GM10266 (cell line): Measurements from ENCODE around the gene ABCC12.
"Not testable (repeated sequence)": the region's sequence is repeated elsewhere in the genome, so short reads cannot be mapped to it uniquely, and the experiment has no call there.

ENCODE experiments used
- DNase-seq: peaks from one replicate; pipeline ENCODE4 v3.0.0; 2012; ENCODE audit errors: extremely low spot score
- TF ChIP-seq, protein P1 (sequence below): IDR thresholded peaks from 2 replicates; pipeline ENCODE4 v1.5.1; 2012; ENCODE audit warnings: mild to moderate bottlenecking, low read depth; ENCODE audit not compliant: control insufficient read depth, insufficient read depth; ENCODE audit errors: missing control alignments

Gene ABCC12

DNA sequence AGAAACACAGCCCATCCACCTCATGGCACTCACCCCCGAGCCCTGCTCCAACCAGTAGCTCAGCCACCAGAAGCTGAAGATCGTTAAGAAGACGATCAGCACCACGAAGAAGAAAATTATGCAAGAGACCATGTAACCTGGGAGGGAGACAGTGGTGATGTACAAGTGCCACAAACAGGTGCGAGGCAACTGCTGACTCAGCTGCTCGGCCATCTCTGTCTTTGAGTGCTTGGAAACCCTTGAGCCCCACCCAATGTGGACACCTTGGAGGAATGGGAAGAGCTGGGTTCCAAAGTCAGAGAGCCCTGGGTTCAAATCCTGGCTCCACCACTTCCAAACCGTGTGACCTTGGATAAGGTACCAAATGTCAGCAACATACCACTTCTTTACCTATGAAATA lies 38.1 kb upstream of the ABCC12 start:
- TF ChIP-seq, protein P1, sequence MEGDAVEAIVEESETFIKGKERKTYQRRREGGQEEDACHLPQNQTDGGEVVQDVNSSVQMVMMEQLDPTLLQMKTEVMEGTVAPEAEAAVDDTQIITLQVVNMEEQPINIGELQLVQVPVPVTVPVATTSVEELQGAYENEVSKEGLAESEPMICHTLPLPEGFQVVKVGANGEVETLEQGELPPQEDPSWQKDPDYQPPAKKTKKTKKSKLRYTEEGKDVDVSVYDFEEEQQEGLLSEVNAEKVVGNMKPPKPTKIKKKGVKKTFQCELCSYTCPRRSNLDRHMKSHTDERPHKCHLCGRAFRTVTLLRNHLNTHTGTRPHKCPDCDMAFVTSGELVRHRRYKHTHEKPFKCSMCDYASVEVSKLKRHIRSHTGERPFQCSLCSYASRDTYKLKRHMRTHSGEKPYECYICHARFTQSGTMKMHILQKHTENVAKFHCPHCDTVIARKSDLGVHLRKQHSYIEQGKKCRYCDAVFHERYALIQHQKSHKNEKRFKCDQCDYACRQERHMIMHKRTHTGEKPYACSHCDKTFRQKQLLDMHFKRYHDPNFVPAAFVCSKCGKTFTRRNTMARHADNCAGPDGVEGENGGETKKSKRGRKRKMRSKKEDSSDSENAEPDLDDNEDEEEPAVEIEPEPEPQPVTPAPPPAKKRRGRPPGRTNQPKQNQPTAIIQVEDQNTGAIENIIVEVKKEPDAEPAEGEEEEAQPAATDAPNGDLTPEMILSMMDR = no peak
- no peak for DNase-seq

DNA sequence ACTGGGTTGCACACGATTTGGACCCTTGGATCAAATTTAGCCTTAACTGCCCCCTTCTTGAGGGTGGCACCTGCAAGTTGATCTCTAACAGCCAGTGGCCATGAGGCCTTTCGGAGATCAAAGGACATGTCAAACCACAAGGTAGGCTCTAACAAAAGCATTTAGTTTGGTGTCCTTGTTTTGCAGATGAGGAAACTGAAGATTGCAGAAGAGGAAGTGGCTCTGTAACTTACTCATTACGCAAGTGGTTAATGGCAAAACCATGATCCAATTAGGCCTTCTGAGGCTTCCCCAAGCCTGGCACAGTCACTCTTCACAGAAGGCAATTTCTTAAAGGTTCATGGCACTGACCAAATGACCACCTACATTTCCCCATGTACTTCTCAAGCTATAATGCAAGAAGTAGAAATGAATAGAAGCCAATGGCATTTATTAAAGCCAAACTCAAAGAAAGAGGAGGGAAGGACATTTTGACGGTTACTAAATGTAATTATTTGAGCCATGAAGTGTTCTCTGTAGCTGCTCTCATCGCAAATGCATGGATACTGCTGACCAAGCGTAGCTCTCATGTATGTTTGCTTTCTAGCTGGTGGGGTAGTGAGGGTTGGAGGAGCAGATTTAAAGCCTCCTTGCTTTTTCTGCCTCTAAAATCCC lies 32.8 kb upstream of the ABCC12 start:
- DNase-seq = peak; percentile 36
- TF ChIP-seq, protein P1 = no peak

DNA sequence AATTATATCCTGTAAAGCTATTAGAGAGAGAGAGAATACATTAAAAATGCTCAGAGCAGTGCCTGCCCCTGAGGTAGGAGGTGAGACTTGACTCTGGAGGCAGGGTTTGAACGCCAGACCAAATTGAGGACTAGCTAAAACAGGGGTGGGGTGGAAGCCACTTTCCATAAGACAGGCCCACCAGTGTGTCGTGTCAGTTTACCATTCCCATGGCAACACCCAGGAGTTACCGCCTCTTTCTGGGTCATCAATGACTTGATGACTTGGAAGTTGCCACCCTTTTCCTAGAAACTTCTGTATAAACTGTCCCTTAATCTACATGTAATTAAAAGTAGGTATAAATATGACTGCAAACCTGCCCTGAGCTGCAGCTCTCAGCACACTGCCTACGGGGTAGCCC lies 32.0 kb upstream of the ABCC12 start:
- DNase-seq = no peak
- TF ChIP-seq, protein P1 = no peak

DNA sequence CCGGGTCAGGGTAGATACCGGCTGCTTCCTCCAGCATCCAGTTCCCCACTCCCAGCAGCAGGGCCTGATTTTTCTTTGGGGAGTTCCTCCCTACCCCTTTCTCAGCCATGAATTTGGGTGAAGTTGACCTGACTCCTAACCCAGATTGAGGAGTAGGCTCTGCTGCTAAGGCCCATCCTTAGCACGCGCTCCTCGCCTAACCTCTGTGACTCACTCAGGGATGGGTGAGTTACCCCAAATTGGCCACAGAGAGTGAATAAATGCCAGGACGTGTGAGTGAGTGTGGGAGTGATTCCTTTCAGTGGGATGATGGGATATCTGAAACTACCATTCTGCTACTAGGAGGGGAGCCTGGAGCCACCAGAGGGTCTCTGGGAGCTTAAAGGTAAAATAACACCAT lies 28.9 kb upstream of the ABCC12 start:
- no peak for DNase-seq
- TF ChIP-seq, protein P1 = no peak

DNA sequence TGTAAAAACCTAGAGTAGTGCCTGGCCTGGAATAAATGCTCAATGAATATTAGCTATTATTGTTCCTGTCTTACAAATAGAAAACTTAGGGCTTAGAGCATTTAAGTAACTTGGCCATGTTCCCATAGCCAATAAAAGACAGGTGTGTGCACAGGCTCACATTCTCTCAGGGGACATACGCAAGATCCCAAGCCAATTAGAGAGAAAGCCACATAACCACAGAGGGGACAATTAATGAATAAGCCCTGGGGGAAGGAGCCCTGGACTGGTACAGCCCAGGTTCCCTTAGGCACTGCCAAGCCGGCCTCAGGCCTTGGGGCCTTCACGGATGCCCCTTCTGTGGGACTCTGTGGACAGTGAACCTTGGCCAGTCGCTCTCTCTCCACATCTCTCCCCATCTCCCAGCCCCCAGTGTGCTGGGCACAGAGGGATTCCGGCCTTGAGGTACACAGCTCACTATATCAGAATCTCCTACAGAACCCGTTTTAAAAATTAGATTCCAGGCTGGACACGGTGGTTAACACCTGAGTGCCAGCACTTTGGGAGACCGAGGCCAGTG lies 27.3 kb upstream of the ABCC12 start:
- TF ChIP-seq, protein P1 = no peak
- no peak for DNase-seq

DNA sequence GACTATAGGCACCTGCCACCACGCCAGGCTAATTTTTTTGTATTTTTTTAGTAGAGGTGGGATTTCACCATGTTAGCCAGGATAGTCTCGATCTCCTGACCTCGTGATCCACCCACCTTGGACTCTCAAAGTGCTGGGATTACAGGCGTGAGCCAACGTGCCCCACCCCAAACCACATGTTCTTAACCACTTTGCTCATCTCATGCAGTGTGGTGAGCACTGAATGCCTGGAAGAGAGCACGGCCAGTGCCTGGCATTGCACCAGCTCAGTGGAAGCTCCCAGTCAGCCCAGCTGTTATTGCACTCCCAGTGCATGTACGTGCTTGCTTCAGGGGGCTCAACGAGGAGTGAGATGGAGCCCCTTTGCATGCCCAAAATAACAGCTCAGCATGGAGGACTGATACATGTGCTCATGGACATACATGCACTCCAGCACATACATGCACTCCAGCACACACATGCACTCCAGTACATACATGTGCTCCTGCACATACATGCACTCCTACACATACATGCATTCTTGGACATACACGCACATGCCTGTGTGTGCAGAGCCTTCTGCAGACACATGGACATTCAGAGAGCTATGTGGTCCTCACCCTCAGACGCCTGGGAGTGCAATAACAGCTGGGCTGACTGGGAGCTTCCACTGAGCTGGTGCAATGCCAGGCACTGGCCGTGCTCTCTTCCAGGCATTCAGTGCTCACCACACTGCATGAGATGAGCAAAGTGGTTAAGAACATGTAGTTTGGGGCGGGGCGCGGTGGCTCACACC lies 26.1 kb upstream of the ABCC12 start:
- DNase-seq = not testable (repeated sequence)

DNA sequence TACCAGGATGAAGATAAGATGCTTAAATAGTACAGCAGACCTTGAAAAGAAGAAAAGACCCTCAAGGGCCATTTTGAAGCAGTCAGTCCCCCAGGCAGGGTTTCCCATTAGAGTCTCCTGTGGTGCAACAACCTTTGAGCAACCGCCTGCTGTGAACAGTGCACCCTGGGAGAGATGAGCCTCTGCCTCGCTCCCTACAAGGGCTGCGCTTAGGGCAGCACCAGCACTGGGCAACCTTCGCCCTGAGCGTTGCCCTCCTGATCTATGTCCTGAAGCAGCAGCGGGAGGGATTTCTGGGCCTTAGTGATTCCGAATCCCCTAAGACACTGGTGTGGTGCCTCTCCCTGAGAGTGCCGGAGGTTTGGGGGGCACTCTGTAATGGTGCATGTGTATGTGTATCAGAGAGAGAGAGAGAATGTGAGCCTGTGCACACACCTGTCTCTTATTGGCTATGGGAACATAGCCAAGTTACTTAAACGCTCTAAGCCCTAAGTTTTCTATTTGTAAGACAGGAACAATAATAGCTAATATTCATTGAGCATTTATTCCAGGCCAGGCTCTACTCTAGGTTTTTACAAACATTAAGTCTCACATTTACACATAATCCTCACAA lies 25.2 kb upstream of the ABCC12 start:
- no peak for DNase-seq
- TF ChIP-seq, protein P1 = no peak
